HAP-1 (cell line): ENCODE data around the gene WDR43.

Experiments used
- DNase-seq, 2 experiments: peaks; one replicate each; pipeline ENCODE4 v3.0.0-alpha.2; 2016 to 2020; ENCODE audit warnings: low spot score in 2 of 2
- H3K27me3 ChIP-seq: fragments of 250-450 bp; sonication (Bioruptor Pico); 2 replicates; pipeline ENCODE4 v1.5.1; 2020; ENCODE audit warnings: low read depth, mild to moderate bottlenecking, moderate library complexity
- H3K36me3 ChIP-seq: fragments of 250-450 bp; sonication (Bioruptor Pico); replicated peaks from 2 replicates; pipeline ENCODE4 v1.5.1; 2020; ENCODE audit warnings: mild to moderate bottlenecking
- H3K4me1 ChIP-seq: fragments of 250-450 bp; sonication (Bioruptor Pico); 2 replicates; pipeline ENCODE4 v1.5.1; 2020; ENCODE audit warnings: mild to moderate bottlenecking
- H3K4me3 ChIP-seq: fragments of 250-450 bp; sonication (Bioruptor Pico); 2 replicates; pipeline ENCODE4 v1.5.1; 2020; ENCODE audit warnings: mild to moderate bottlenecking, moderate library complexity
- H3K9me3 ChIP-seq: fragments of 250-450 bp; sonication (Bioruptor Pico); 2 replicates; pipeline ENCODE4 v1.5.1; 2020; ENCODE audit warnings: mild to moderate bottlenecking, moderate library complexity
- in situ Hi-C: fragments of 300-500 bp; cut with MboI; formaldehyde crosslinking; loops from 3 replicates; pipeline ENCODE4 v1.14.3; 2020; ENCODE audit warnings: low sequenced_read_pairs, inconsistent platforms, mixed read lengths

WDR43 gene

DNA sequence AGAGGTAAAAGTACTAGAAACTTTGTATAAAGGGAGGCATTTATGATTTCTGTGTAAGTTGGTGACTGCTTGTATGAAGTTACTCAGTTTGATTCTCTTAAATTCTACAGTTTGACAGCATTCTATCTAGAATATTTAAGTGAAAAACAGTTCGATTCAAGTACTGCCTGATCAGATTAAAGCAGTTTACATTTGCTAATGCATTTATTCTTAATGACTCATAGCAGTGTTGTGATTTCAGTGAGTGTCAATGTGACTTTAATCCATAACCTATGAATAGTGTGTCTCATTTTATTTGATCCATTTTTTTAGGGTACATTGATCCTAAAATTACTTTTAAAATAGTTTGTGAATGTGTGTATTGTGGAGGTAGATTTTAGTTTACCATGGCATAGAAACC lies 35.7 kb downstream of the WDR43 start:
- DNase-seq: no peak
- Histone ChIP-seq H3K27me3 (no peaks in the 10 kb centered on the region), H3K36me3 (peaks cover 92% of the 10 kb centered on the region), H3K9me3 (no peaks in the 10 kb centered on the region), H3K4me1 (no peaks in the 10 kb centered on the region), H3K4me3 (no peak overlapping the region)
- in situ Hi-C loops: no loop called here

DNA sequence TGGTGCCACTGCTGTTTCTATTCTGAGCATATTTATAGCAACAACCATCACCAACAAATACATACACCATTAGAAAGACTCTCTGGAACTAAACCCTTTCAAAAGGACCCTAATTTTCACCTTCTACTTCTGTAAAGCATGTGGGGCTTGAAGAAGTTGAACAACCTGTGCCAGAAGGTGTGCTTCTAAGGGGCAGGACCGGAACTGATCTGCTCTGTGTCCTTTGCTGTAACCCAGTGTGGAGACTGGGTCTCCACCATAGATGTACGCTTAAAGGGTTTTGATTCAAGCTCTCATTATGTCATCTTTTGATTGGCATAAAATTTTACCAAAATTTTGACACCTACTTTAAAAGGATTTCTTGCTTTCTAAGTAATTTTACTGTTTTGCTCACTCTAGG lies 40.3 kb downstream of the WDR43 start:
- Histone ChIP-seq H3K4me1 (no peaks in the 10 kb centered on the region), H3K4me3 (no peak overlapping the region), H3K36me3 (peaks cover 86% of the 10 kb centered on the region), H3K27me3 (no peaks in the 10 kb centered on the region), H3K9me3 (no peaks in the 10 kb centered on the region)
- in situ Hi-C loops: no loop called here
- DNase-seq: no peak

DNA sequence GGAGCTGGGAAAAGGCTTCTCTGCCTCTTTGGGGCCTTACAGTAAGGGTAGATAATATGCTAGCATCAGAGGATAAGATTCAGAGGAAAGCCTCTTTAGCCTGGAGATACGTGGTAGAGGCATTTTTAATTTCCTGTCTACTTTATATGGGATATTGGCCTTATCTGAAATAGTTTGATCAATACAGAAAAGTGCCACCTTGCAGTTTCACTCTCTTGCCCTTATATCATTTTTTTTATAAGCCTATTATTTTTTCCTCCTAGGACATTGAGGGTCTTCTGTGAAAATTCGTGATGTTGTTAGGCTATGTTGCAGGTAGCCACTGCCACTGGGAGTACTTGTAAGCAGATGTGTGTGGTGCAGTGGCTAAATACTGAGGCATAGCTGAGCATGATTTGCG lies 46.5 kb downstream of the WDR43 start:
- Histone ChIP-seq H3K4me3 (no peak overlapping the region), H3K4me1 (no peaks in the 10 kb centered on the region), H3K9me3 (no peaks in the 10 kb centered on the region), H3K36me3 (peaks cover 90% of the 10 kb centered on the region), H3K27me3 (no peaks in the 10 kb centered on the region)
- in situ Hi-C loops: no loop called here
- DNase-seq: no peak

DNA sequence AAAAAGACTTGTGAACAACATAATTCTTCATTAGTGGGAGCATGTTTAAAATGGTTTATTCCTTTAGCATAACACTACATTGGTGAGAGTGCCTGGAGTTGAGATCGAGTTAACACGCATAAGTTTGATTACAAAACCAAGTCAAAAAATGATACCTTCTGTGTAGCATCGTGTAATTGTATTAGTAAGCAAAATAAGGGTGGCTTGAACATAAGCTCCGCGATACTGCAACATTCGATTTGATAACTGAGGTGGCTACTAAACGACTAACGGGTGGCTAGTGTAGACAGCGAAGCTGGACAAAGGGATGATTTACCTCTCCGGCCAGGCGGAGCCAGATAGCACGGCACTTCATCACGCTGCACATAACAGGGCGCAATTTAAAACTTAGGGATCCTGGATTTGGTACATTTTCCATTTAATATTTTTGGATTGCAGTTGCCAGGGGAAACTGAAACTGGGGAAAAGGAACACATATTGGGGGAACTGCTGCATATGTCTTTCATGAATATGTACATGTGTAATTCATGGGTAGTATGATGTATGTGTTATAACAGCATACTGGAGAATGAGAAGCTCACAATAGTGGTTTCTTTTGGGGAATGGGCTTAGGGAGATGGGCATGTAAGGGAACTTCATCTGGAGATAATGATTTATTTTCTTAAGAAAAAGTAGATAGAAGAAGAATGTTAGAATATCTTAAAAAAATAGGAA lies 50.2 kb downstream of the WDR43 start:
- DNase-seq: no peak
- Histone ChIP-seq H3K36me3 (peaks cover 89% of the 10 kb centered on the region), H3K4me3 (no peak overlapping the region), H3K9me3 (peaks cover 8% of the 10 kb centered on the region), H3K27me3 (no peaks in the 10 kb centered on the region), H3K4me1 (no peaks in the 10 kb centered on the region)
- in situ Hi-C loops: no loop called here

DNA sequence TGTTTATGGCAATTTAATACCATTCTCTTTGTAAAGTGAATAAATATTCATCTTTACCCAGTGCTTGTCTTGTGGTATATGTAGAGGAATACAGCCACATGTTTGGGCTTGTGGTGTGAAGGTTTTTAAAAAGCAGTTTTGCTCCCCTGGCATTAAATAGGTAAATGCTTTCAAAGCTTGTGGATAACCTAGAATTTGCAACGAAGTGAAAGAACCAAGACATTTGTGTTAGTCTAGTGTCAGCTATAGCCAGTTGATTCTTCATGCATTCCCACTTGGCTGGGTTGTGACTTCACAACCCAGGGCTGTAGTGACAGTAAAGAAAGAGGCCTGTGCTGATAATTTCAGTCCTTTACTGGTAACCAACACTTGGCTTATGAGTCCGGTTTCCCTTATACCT lies 53.7 kb downstream of the WDR43 start:
- H3K4me1 ChIP-seq: peaks cover 28% of the 10 kb centered on the region
- H3K9me3 ChIP-seq: peaks cover 8% of the 10 kb centered on the region
- no peak overlapping the region for H3K4me3 ChIP-seq
- H3K36me3 ChIP-seq: peaks cover 59% of the 10 kb centered on the region
- in situ Hi-C loops: no loop called here
- no peaks in the 10 kb centered on the region for H3K27me3 ChIP-seq
- no peak for DNase-seq

DNA sequence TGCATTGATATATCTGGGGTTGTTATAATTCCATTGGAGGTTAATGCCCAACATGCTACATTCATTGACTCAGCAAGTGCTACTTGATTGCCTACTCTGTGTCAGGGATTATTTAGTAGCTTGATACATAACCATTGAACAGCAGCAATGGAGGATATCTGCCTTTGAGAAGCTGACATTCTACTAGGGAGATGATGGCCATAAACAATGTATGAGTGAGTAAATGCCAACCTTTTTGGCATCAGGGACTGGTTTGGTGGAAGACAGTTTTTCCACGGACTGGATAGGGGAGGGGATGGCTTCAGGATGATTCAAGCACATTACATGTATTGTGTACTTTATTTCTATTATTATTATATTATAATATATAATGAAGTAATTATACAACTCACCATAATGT lies 54.7 kb downstream of the WDR43 start:
- peaks cover 38% of the 10 kb centered on the region for H3K4me1 ChIP-seq
- H3K36me3 ChIP-seq: peaks cover 48% of the 10 kb centered on the region
- no peaks in the 10 kb centered on the region for H3K27me3 ChIP-seq
- DNase-seq: no peak
- in situ Hi-C loops: no loop called here
- no peak overlapping the region for H3K4me3 ChIP-seq
- H3K9me3 ChIP-seq: peaks cover 8% of the 10 kb centered on the region

DNA sequence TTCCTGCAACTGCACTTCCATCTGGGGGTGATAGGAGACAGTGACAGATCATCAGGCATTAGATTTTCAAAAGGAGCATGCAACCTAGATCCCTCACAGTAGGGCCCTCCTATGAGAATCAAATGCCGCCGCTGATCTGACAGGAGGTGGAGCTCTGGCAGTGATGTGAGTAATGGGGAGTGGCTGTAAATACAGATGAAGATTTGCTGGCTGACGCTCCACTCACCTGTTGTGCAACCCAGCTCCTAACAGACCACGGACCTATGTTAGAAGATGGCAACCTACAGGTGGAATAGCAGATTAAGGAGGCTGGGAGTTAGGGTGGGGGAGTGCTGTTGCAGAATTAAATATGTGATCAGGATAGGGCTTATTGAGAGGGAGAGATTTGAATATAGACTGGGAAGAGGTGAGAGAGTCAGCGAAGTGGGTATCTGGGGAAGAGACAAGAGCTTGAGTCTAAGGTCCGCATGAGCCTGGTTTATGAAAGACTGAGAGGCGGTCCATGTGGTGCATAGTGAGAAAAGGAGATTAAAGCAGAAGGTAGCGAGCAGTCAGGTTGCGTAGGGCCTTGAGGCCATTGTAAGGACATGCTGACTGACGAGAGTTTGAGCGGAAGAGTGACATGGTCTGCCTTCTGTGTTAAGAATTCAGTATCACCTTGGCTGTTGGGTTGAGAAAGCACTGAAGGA lies 55.3 kb downstream of the WDR43 start:
- H3K9me3 ChIP-seq: peaks cover 8% of the 10 kb centered on the region
- H3K4me3 ChIP-seq: no peak overlapping the region
- H3K27me3 ChIP-seq: no peaks in the 10 kb centered on the region
- DNase-seq: no peak
- in situ Hi-C loops: loop anchor here (10.0 to 25.0 kb wide), 2 partner anchors 975 to 1113 kb away; partner anchors contain the start of gene ALK
- peaks cover 43% of the 10 kb centered on the region for H3K36me3 ChIP-seq
- H3K4me1 ChIP-seq: peaks cover 44% of the 10 kb centered on the region

DNA sequence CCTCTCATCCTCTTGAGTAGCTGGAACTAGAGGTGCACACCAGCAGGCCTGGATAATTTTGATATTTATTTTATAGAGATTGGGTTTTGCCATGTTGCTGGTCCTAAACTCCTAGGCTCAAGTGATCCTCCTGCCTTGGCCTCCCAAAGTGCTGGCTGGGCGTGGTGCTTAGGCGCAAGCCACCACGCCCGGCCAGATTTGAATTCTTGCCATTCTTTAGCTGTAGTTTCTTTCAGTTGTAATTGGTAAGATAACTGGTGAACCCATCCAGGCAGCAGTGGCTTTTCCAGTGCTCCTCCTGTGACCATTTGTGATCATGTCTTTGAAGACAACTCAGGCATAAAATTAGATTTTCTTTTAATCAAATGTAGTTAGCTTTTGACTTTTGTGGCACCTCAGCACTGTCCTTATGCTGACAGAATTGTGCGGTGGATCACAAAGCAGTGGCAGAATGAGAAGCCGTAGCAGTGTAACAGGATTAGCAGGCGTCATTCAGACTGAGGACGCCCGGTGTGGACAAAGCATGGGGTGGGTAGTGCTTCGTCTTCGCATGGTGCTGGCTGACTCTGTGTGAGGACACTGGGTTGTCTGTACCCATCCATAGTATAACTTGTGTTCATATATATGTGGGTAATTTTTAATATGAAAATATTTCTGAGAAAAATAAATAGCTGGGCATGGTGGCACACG lies 56.6 kb downstream of the WDR43 start:
- in situ Hi-C loops: loop anchor here (10.0 to 25.0 kb wide), 2 partner anchors 974 to 1111 kb away; partner anchors contain the start of gene ALK

DNA sequence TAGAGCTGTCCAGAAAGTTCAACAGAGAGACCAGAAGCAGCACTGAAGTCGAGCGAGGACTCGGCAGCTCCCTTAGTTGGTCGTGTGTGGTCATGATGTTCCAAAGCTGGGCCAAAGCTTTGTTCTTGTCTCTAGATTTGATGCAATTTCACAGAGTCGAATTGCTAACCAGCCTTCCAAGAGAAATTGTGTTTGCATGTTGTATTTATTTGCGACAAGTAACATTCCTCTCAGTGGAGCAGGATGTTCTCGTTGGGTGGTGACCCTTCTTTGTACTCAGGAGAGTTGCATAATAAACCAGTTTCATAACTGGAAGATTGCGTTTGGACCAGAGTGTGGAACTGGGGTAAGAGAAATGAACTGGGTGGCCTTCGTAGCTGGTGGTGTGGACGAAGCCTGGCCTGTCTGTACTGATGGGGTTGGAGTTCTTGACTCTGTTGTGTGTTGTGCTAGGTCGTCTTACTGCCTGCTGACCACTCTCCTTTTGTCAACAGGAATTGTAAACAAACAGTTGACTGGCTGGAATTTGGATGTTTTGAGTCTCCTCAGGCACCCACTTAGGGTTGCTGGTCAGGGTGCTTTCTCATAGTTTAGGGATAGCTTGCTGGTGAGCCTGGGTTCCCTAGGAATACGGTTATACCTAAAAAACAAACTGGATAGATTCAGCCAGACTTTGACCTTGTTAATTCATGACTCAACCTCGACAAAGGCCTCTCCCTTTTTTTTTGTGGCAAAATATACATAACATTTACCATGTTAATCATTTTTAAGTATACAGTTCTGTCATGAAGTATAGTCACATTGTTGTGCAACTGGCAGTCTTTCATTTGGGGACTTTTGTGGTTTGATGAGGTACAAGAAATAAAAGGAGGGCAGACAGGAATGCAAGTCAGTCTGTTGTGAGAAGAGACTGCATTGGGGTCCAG lies 57.7 kb downstream of the WDR43 start:
- Histone ChIP-seq H3K27me3 (no peaks in the 10 kb centered on the region), H3K4me1 (peaks cover 62% of the 10 kb centered on the region), H3K9me3 (peaks cover 8% of the 10 kb centered on the region), H3K4me3 (no peak overlapping the region), H3K36me3 (peaks cover 19% of the 10 kb centered on the region)
- in situ Hi-C loops: loop anchor here (10.0 to 25.0 kb wide), 2 partner anchors 973 to 1110 kb away; partner anchors contain the start of gene ALK
- peak; percentile 25 to 90 for DNase-seq

More for the DNA sequence above, 56.6 kb downstream of the WDR43 start:
- H3K36me3 ChIP-seq: peaks cover 29% of the 10 kb centered on the region
- peak; percentile 72 to 75 for DNase-seq
- peaks cover 57% of the 10 kb centered on the region for H3K4me1 ChIP-seq
- no peaks in the 10 kb centered on the region for H3K27me3 ChIP-seq
- H3K9me3 ChIP-seq: peaks cover 8% of the 10 kb centered on the region
- H3K4me3 ChIP-seq: no peak overlapping the region

DNA sequence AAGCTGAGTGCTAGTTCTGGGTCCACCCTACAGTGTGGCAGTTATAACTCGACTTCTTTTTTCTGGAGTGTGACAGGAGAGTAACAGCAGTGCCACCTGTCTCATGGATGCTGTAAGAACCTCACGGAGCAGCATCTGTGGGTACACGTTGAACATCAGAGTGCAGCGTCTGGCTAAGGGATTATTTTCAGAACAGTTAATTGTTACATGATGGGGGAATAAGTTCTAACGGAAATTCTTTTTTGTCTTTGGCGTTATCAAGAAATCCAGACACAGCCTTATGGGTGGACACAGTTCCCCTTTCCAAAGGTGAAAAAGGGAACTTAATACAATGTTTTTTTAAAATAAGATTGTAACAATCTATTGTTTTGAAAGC lies 58.4 kb downstream of the WDR43 start:
- in situ Hi-C loops: loop anchor here (10.0 to 25.0 kb wide), 2 partner anchors 972 to 1109 kb away; partner anchors contain the start of gene ALK
- Histone ChIP-seq H3K36me3 (peaks cover 15% of the 10 kb centered on the region), H3K27me3 (no peaks in the 10 kb centered on the region), H3K4me3 (no peak overlapping the region), H3K9me3 (peaks cover 8% of the 10 kb centered on the region), H3K4me1 (peaks cover 62% of the 10 kb centered on the region)
- peak in 1 of 2 experiments; percentile 67 for DNase-seq

DNA sequence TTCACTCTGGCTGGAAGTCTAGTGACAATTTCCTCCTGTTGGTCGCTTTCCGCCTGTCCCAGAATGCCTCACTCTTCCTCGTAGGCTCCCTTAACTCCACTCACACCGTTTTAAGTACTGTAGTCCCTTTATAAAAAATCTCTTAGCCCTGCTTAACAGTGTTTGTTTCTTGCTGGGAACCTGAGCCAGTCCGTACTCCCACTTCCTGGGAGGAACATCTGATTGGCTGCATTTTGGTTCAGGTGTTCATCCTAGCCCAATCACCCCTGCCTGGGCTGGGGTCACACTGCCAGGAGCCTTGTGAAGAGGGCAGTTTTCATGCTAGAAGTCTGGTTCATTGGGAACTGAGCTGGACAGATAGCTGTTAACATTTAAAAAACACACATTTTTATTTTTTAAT lies 61.0 kb downstream of the WDR43 start:
- H3K36me3 ChIP-seq: no peaks in the 10 kb centered on the region
- no peaks in the 10 kb centered on the region for H3K27me3 ChIP-seq
- no peak overlapping the region for H3K4me3 ChIP-seq
- in situ Hi-C loops: loop anchor here (5.0 to 25.0 kb wide), 3 partner anchors 237 to 1107 kb away; partner anchors contain the start of gene ALK
- H3K9me3 ChIP-seq: no peaks in the 10 kb centered on the region
- H3K4me1 ChIP-seq: peaks cover 60% of the 10 kb centered on the region
- no peak for DNase-seq

DNA sequence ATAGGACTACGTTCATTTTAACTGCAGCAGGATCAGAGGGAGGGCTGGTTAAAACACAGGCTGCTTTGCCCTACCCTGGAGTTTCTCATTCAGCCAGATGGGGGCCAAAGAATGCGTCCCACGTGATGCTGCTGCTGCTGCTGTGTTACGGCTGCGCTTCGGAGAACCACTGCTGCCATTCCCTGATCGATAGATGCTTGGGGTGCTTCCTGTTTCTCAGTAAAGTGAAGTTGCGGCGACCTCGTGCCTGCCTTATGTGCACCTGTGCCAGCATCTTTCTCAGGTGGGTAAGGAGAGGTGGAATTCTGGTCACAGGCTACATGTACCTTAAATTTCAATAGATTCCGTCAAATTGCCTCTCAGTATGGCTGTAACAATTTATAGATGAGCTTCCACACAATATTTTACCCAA lies 62.0 kb downstream of the WDR43 start:
- Histone ChIP-seq H3K4me3 (peak overlapping the region; percentile 3; the same call in 1 of the 2 replicates), H3K36me3 (no peaks in the 10 kb centered on the region), H3K27me3 (no peaks in the 10 kb centered on the region), H3K9me3 (no peaks in the 10 kb centered on the region), H3K4me1 (peaks cover 52% of the 10 kb centered on the region)
- DNase-seq: peak; percentile 57 to 78
- in situ Hi-C loops: loop anchor here (5.0 to 25.0 kb wide), 3 partner anchors 236 to 1106 kb away; partner anchors contain the start of gene ALK

DNA sequence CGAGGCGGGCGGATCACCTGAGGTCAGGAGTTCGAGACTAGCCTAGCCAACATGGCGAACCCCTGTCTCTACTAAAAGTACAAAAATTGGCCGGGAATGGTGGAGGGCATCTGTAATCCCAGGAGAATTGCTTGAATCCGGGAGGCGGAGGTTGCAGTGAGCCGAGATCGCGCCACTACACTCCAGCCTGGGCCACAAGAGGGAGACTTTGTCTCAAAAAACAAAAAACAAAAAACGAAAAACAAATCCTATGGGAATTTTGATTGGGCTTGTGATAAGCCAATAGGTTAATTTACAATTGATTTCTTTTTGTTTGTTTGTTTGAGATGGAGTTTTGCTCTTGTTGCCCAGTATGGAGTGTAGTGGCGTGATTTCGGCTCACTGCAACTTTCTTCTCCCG lies 62.4 kb downstream of the WDR43 start:
- no peaks in the 10 kb centered on the region for H3K36me3 ChIP-seq
- no peak overlapping the region; the same call in 1 of the 2 replicates for H3K4me3 ChIP-seq
- peaks cover 47% of the 10 kb centered on the region for H3K4me1 ChIP-seq
- H3K27me3 ChIP-seq: no peaks in the 10 kb centered on the region
- H3K9me3 ChIP-seq: no peaks in the 10 kb centered on the region
- peak in 1 of 2 experiments; percentile 60 for DNase-seq
- in situ Hi-C loops: loop anchor here (5.0 to 25.0 kb wide), 3 partner anchors 235 to 1105 kb away; partner anchors contain the start of gene ALK
